ENCODE measurements around the gene OPA3. TPM values are rescaled to one million over a fixed set of nuclear protein-coding genes. Genes with fewer than 3 reads are reported as not detected.

Gene OPA3
- total RNA-seq, 1 experiment from 2014 or later: 17.7 TPM

DNA sequence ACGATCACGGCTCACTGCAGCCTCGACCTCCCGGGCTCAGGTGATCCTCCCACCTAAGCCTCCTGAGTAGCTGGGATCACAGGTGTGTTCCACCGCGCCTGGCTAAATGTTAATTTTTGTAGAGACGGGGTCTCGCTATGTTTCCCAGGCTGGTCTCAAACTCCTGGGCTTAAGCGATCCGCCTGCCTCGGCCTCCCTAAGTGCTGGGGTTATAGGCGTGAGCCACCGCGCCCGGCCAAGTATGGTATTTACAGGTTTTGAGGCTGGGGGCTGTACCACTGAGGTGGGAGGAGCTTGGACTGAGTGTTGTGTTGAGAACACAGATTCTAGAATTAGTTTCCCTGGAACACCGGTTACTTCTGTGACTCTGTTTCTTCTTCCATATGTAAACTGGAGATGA is 86.8 kb downstream of the OPA3 start:
- H3K4me3 Mint-ChIP-seq (ENCODE audit: unreplicated experiment): peak overlapping the region; percentile 98
- TF ChIP-seq, protein P1, sequence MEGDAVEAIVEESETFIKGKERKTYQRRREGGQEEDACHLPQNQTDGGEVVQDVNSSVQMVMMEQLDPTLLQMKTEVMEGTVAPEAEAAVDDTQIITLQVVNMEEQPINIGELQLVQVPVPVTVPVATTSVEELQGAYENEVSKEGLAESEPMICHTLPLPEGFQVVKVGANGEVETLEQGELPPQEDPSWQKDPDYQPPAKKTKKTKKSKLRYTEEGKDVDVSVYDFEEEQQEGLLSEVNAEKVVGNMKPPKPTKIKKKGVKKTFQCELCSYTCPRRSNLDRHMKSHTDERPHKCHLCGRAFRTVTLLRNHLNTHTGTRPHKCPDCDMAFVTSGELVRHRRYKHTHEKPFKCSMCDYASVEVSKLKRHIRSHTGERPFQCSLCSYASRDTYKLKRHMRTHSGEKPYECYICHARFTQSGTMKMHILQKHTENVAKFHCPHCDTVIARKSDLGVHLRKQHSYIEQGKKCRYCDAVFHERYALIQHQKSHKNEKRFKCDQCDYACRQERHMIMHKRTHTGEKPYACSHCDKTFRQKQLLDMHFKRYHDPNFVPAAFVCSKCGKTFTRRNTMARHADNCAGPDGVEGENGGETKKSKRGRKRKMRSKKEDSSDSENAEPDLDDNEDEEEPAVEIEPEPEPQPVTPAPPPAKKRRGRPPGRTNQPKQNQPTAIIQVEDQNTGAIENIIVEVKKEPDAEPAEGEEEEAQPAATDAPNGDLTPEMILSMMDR (IDR thresholded peaks at IDR 0.05; ENCODE audit: insufficient read depth in 1 of 2, low read depth in 1 of 2, low read length in 1 of 2, severe bottlenecking in 1 of 2, unreplicated experiment in 1 of 2): no peak
- no peaks in the 10 kb centered on the region for H3K27me3 ChIP-seq (replicated peaks; ENCODE audit: control insufficient read depth, insufficient read depth, low read length)
- H3K9me3 ChIP-seq: no peaks in the 10 kb centered on the region
- peaks cover 4% of the 10 kb centered on the region for H3K36me3 Mint-ChIP-seq (ENCODE audit: insufficient read depth, unreplicated experiment)
- no peaks in the 10 kb centered on the region for H3K9me3 Mint-ChIP-seq (ENCODE audit: unreplicated experiment)
- intact Hi-C loops (cut with micrococcal nuclease; ENCODE audit: unreplicated experiment): loop anchor here (1.0 to 10.0 kb wide), 3 partner anchors 9 to 147 kb away; no protein-coding TSS in a partner anchor
- H3K27ac Mint-ChIP-seq (ENCODE audit: unreplicated experiment): no peak overlapping the region
- DNase-seq: no peak
- POLR2A ChIA-PET: no interaction called here
- no peaks in the 10 kb centered on the region for H3K36me3 ChIP-seq (ENCODE audit: control insufficient read depth, insufficient read depth, low read length)
- H3K4me3 ChIP-seq (ENCODE audit: low read depth, low read length): no peak overlapping the region
- CTCF ChIA-PET: interaction anchor here (0.6 to 1.3 kb wide), 2 partner anchors 12 to 28 kb away, joined by 3 to 7 read pairs; no protein-coding TSS in a partner anchor
- H3K4me1 ChIP-seq: peaks cover 22% of the 10 kb centered on the region
- no TSS peak for BruUV-seq (replicated peaks)
- H3K4me1 Mint-ChIP-seq (ENCODE audit: low read depth, unreplicated experiment): peaks cover 17% of the 10 kb centered on the region
- peaks cover 8% of the 10 kb centered on the region for H3K27me3 Mint-ChIP-seq (ENCODE audit: insufficient read depth, unreplicated experiment)

DNA sequence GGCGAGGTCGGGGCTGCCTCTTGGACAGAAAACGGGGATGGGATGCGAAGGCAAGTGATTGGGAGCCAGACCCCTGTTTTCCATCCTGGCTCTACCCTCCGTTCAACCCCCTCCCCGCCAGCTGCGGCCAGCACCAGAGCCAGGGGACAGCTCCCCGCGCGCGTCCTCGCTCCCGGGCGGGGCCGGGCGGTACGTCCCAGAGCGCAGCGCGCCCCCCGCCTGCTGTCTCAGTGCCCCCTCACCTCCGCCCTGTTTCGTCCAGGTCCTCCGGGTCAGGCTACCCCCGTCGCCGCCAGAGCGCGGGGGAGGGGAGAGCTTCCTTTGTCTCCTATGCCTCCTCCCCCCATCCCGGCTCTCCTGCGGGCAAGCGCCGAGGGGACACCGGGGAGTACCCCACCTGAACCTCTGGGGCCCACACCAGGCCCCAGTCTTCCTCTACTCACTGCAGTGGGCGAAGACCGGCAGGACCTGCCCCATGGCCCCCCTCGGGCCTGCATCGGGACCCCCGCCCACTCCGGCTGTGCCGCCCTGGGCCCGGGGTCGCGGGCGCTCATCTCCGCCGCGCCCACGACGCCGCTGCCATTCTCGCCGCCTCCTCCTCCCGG is 88.2 kb downstream of the OPA3 start:
- H3K4me1 Mint-ChIP-seq (ENCODE audit: low read depth, unreplicated experiment): peaks cover 23% of the 10 kb centered on the region
- Histone ChIP-seq H3K4me1 (peaks cover 22% of the 10 kb centered on the region), H3K27me3 (replicated peaks; ENCODE audit: control insufficient read depth, insufficient read depth, low read length) (no peaks in the 10 kb centered on the region), H3K36me3 (ENCODE audit: control insufficient read depth, insufficient read depth, low read length) (no peaks in the 10 kb centered on the region), H3K9me3 (no peaks in the 10 kb centered on the region), H3K4me3 (ENCODE audit: low read depth, low read length) (peak overlapping the region; percentile 80)
- H3K36me3 Mint-ChIP-seq (ENCODE audit: insufficient read depth, unreplicated experiment): peaks cover 4% of the 10 kb centered on the region
- DNase-seq: peak in 1 of 2 experiments; percentile 76
- intact Hi-C loops (cut with micrococcal nuclease; ENCODE audit: unreplicated experiment): loop anchor here (10.0 kb wide), 1 partner anchor 148 kb away; no protein-coding TSS in a partner anchor
- no peaks in the 10 kb centered on the region for H3K9me3 Mint-ChIP-seq (ENCODE audit: unreplicated experiment)
- ChIA-PET CTCF (interaction anchor here (0.6 to 3.0 kb wide), 6 partner anchors 8 to 146 kb away, joined by 3 to 24 read pairs (median 5); no protein-coding TSS in a partner anchor), POLR2A (no interaction called here)
- H3K27me3 Mint-ChIP-seq (ENCODE audit: insufficient read depth, unreplicated experiment): peaks cover 8% of the 10 kb centered on the region
- TF ChIP-seq, protein P1 (IDR thresholded peaks at IDR 0.05; ENCODE audit: insufficient read depth in 1 of 2, low read depth in 1 of 2, low read length in 1 of 2, severe bottlenecking in 1 of 2, unreplicated experiment in 1 of 2): no peak
- BruUV-seq (replicated peaks): no TSS peak
- peak overlapping the region; percentile 98 for H3K4me3 Mint-ChIP-seq (ENCODE audit: unreplicated experiment)
- peak overlapping the region; percentile 85 for H3K27ac Mint-ChIP-seq (ENCODE audit: unreplicated experiment)

DNA sequence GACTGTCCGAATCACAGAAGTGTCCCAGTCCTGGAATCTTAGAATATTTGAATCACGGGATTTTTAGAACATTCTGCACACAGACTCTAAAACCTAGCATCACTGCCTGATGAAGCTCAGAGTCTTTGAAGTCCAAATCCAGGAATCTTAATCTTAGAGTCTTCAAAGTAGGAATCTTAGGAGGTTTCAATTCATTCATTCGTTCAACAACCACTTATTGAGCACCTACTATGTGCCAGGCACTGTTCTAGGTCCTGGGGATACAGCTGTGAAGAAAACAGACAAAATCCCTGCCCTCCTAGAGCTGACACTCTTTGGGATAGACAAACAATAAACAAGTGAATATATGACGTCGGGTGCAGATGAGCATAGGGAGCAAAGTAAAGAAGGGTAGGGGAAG is 89.4 kb downstream of the OPA3 start:
- Histone ChIP-seq H3K4me1 (peaks cover 22% of the 10 kb centered on the region), H3K9me3 (no peaks in the 10 kb centered on the region), H3K27me3 (replicated peaks; ENCODE audit: control insufficient read depth, insufficient read depth, low read length) (no peaks in the 10 kb centered on the region), H3K4me3 (ENCODE audit: low read depth, low read length) (no peak overlapping the region), H3K36me3 (ENCODE audit: control insufficient read depth, insufficient read depth, low read length) (no peaks in the 10 kb centered on the region)
- intact Hi-C loops (cut with micrococcal nuclease; ENCODE audit: unreplicated experiment): loop anchor here (10.0 kb wide), 1 partner anchor 150 kb away; no protein-coding TSS in a partner anchor
- no peak overlapping the region for H3K27ac Mint-ChIP-seq (ENCODE audit: unreplicated experiment)
- peak overlapping the region; percentile 98 for H3K4me3 Mint-ChIP-seq (ENCODE audit: unreplicated experiment)
- BruUV-seq (replicated peaks): no TSS peak
- peaks cover 4% of the 10 kb centered on the region for H3K36me3 Mint-ChIP-seq (ENCODE audit: insufficient read depth, unreplicated experiment)
- ChIA-PET CTCF (interaction anchor here (0.6 to 3.0 kb wide), 6 partner anchors 9 to 147 kb away, joined by 4 to 24 read pairs (median 6); no protein-coding TSS in a partner anchor), POLR2A (no interaction called here)
- no peaks in the 10 kb centered on the region for H3K9me3 Mint-ChIP-seq (ENCODE audit: unreplicated experiment)
- TF ChIP-seq, protein P1 (IDR thresholded peaks at IDR 0.05; ENCODE audit: insufficient read depth in 1 of 2, low read depth in 1 of 2, low read length in 1 of 2, severe bottlenecking in 1 of 2, unreplicated experiment in 1 of 2): no peak
- peaks cover 23% of the 10 kb centered on the region for H3K4me1 Mint-ChIP-seq (ENCODE audit: low read depth, unreplicated experiment)
- DNase-seq: no peak
- H3K27me3 Mint-ChIP-seq (ENCODE audit: insufficient read depth, unreplicated experiment): peaks cover 8% of the 10 kb centered on the region

Measured in Caco-2 (cell line).